Parathyroid adenoma (tissue), 2 donors: ENCODE measurements around the gene AFF3.

Source experiments
- H2AFZ ChIP-seq: fragments of 300-600 bp; sonication (generic); one replicate; pipeline ENCODE4 v1.7.0; 2017; ENCODE audit warnings: antibody characterized with exemption, mild to moderate bottlenecking
- H3K27ac ChIP-seq: fragments of 300-600 bp; sonication (generic); one replicate; pipeline ENCODE4 v1.7.0; 2017
- H3K27me3 ChIP-seq: fragments of 300-600 bp; sonication (generic); one replicate; pipeline ENCODE4 v1.7.0; 2017; ENCODE audit warnings: low read length; ENCODE audit not compliant: control insufficient read depth, insufficient read depth
- H3K36me3 ChIP-seq: fragments of 300-600 bp; sonication (generic); one replicate; pipeline ENCODE4 v1.7.0; 2017; ENCODE audit warnings: low read length; ENCODE audit not compliant: control insufficient read depth, insufficient read depth
- H3K4me1 ChIP-seq: fragments of 300-600 bp; sonication (generic); one replicate; pipeline ENCODE4 v1.7.0; 2017; ENCODE audit warnings: control low read depth
- H3K4me2 ChIP-seq: fragments of 300-600 bp; sonication (generic); one replicate; pipeline ENCODE4 v1.7.0; 2017; ENCODE audit warnings: low read length
- H3K4me3 ChIP-seq: fragments of 300-600 bp; sonication (generic); one replicate; pipeline ENCODE4 v1.7.0; 2017; ENCODE audit warnings: low read depth, low read length
- H3K79me2 ChIP-seq: fragments of 300-600 bp; sonication (generic); one replicate; pipeline ENCODE4 v1.7.0; 2017; ENCODE audit warnings: control low read depth
- H3K9ac ChIP-seq: fragments of 300-600 bp; sonication (generic); one replicate; pipeline ENCODE4 v1.7.0; 2017; ENCODE audit warnings: mild to moderate bottlenecking
- H3K9me3 ChIP-seq: fragments of 300-600 bp; sonication (generic); one replicate; pipeline ENCODE4 v1.7.0; 2017; ENCODE audit warnings: low read length; ENCODE audit not compliant: control insufficient read depth
- TF ChIP-seq, protein P1 (sequence below): fragments of 300-600 bp; sonication (generic); IDR thresholded peaks from one replicate; pipeline ENCODE4 v1.7.0; 2017; ENCODE audit warnings: antibody characterized with exemption, mild to moderate bottlenecking
- donor health status: primary hyperparathyroidism.

The AFF3 gene

DNA sequence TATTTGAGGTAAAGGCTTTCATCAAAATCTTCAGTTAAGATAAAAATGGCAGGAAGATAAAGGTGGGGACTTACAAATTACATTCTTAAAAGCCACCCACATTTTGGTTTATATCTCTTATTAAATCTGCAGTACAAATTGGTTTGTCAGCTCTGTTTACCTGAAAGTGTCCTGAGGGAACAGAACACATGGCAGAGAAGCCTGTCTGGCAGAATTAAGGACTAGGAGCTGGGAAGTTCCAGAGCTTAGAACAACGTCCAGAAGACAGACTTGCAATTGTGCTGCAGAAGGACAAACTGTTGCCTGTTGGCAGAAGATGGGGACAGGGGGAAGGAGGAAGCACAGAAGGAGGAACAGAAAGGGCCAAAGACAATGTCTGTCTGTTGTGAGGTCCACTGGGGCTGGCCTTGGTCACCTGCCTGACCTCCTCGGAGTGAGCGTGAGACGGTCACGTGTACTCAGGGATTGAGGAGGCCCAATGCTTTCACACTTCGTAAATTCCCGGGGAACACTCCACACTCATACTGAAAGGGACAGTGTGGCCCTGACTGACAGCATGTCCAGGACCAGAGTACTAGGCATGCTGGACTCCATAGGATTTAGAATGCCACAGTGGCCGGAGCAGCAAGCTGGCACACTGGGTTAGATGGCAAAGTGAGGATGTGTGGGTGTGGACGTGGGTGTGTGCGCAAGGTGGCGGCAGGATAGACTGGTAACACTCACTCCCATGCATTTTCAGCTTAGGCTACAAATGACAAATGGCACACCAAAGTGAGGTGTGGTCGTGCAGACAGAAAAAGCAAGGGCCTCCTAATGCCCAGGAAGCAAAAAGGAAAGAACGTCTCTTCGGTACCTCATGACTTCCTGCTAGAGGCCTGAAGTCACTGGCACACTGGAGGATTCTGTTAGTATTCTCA is 441.6 kb downstream of the AFF3 start:
- Histone ChIP-seq H3K27me3 (no peaks in the 10 kb centered on the region), H3K9ac (no peak overlapping the region), H3K36me3 (no peaks in the 10 kb centered on the region), H2AFZ (no peak overlapping the region), H3K27ac (no peak overlapping the region), H3K4me1 (no peaks in the 10 kb centered on the region), H3K4me3 (no peak overlapping the region), H3K4me2 (no peak overlapping the region), H3K79me2 (no peaks in the 10 kb centered on the region), H3K9me3 (no peaks in the 10 kb centered on the region)
- TF ChIP-seq, protein P1, sequence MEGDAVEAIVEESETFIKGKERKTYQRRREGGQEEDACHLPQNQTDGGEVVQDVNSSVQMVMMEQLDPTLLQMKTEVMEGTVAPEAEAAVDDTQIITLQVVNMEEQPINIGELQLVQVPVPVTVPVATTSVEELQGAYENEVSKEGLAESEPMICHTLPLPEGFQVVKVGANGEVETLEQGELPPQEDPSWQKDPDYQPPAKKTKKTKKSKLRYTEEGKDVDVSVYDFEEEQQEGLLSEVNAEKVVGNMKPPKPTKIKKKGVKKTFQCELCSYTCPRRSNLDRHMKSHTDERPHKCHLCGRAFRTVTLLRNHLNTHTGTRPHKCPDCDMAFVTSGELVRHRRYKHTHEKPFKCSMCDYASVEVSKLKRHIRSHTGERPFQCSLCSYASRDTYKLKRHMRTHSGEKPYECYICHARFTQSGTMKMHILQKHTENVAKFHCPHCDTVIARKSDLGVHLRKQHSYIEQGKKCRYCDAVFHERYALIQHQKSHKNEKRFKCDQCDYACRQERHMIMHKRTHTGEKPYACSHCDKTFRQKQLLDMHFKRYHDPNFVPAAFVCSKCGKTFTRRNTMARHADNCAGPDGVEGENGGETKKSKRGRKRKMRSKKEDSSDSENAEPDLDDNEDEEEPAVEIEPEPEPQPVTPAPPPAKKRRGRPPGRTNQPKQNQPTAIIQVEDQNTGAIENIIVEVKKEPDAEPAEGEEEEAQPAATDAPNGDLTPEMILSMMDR = no peak

DNA sequence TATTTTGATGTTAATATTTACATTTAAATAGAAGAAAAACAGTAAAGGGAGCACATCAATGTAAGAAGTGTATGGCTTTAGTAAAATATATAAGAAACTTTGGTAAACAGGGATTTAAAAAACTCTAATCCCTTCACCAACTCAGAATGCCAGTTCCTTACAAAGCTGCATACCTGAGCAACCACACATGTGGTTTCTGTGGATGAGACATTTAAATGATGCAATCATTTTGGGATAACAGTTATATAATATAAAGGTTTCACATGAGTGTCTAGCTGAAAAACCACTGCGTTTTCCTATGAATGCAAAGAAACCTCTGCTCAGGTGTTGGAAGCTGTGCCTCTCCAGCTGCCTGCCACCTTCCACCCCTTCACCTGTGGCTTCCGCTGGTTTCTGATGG is 443.5 kb downstream of the AFF3 start:
- Histone ChIP-seq H3K9ac (no peak overlapping the region), H3K36me3 (no peaks in the 10 kb centered on the region), H3K79me2 (no peaks in the 10 kb centered on the region), H3K9me3 (no peaks in the 10 kb centered on the region), H3K4me1 (no peaks in the 10 kb centered on the region), H3K4me3 (no peak overlapping the region), H3K27me3 (no peaks in the 10 kb centered on the region), H3K27ac (no peak overlapping the region), H3K4me2 (no peak overlapping the region), H2AFZ (no peak overlapping the region)
- TF ChIP-seq, protein P1 = no peak

DNA sequence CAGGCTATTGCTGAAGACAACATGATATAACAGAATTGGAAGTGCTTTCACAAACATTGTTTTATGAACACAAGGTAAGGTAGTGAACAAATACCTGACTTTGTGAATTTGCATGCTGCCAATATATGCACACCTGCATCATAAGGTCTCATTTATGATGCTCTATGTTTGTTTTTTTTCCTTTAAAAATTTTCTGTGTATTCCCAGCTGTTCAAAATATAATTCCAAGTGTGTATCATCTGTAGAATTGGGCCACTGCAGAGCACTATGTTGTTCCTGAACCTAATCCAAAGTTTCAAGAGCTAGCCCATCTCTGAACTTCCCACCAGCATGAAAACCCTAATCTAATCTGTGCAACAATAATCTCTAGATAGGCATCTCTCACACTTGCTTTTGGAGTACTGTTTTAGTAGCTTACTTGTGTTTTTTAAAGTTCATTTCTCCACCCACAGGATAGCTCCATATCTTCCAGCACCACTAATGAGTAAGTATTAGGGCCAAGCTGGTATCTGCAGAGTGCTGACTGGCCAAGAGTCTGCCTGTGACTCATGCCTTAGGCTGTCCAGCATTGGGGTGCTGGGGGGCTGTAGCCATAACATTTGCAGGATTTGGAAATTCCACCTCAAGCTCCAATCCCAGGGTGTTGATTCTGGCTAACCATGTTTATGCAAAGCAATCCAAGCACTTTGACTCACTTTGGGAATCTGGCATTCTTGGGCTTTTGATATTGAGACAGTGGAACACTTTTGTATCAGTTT is 444.4 kb downstream of the AFF3 start:
- no peaks in the 10 kb centered on the region for H3K79me2 ChIP-seq
- no peak overlapping the region for H3K4me3 ChIP-seq
- H3K4me1 ChIP-seq = no peaks in the 10 kb centered on the region
- no peaks in the 10 kb centered on the region for H3K36me3 ChIP-seq
- H3K27me3 ChIP-seq = no peaks in the 10 kb centered on the region
- H2AFZ ChIP-seq = no peak overlapping the region
- no peaks in the 10 kb centered on the region for H3K9me3 ChIP-seq
- TF ChIP-seq, protein P1 = no peak
- H3K27ac ChIP-seq = no peak overlapping the region
- no peak overlapping the region for H3K4me2 ChIP-seq
- H3K9ac ChIP-seq = no peak overlapping the region

DNA sequence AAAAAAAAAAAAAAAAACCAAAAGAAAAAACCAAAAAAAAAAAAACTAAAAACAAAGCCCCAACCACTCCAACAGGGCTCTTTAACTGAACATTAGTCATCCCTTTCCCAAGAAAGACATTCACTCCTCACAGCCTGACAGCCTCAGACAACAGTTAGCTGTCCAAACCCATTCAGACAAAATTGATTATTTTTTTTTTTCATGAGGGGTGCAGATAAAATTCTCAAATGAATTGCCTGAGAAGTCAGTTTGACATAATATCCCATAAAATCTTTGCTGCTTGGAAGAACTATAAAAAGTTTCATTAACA is 446.5 kb downstream of the AFF3 start:
- TF ChIP-seq, protein P1 = no peak
- no peak overlapping the region for H3K4me2 ChIP-seq
- H2AFZ ChIP-seq = no peak overlapping the region
- H3K27ac ChIP-seq = no peak overlapping the region
- no peak overlapping the region for H3K4me3 ChIP-seq
- H3K9me3 ChIP-seq = no peaks in the 10 kb centered on the region
- H3K4me1 ChIP-seq = no peaks in the 10 kb centered on the region
- no peak overlapping the region for H3K9ac ChIP-seq
- no peaks in the 10 kb centered on the region for H3K79me2 ChIP-seq
- no peaks in the 10 kb centered on the region for H3K36me3 ChIP-seq
- H3K27me3 ChIP-seq = no peaks in the 10 kb centered on the region
